Pancreas (tissue), 10 donors: Measurements from ENCODE around the gene FBN2. TPM values are rescaled to one million over a fixed set of nuclear protein-coding genes. Genes with fewer than 3 reads are reported as not detected.

Experiments
- ATAC-seq, 4 donors: fragments of 200-7000 bp; cut with Tn5 transposase; one replicate each; pipeline versions ENCODE4 v1.8.0 to v1.9.1; 2020; ENCODE audit warnings: mild to moderate bottlenecking in 4 of 4, moderate library complexity in 4 of 4
- DNase-seq, 6 donors: peaks; one replicate each; pipeline ENCODE4 v3.0.0-alpha.2; 2020
- FAIRE-seq: peaks from 2 replicates; lab custom pipeline; 2012; peaks lifted over from hg19 to GRCh38; lab: Jason Lieb, UNC
- H3K27ac ChIP-seq, 4 donors: fragments of 200-600 bp; sonication (generic); 1 replicate in 3 of 4; 2 replicates in 1 of 4; pipeline versions ENCODE4 v1.5.0 to v1.8.0; 2020
- H3K27me3 ChIP-seq, 4 donors: fragments of 200-600 bp; one replicate each; pipeline ENCODE4 v1.8.0; 2021
- H3K36me3 ChIP-seq, 3 donors: fragments of 200-600 bp; sonication (generic) in 1 of 3; one replicate each; pipeline versions ENCODE4 v1.5.0 to v1.8.0; 2020 to 2021
- H3K4me1 ChIP-seq, 3 donors: fragments of 200-600 bp; one replicate each; pipeline ENCODE4 v1.8.0; 2021
- H3K4me3 ChIP-seq, 4 donors: fragments of 200-600 bp; sonication (generic) in 2 of 4; one replicate each; pipeline versions ENCODE4 v1.5.0 to v1.8.0; 2020 to 2021
- H3K9me3 ChIP-seq, 4 donors: fragments of 200-600 bp; one replicate each; pipeline ENCODE4 v1.8.0; 2021
- CTCF ChIP-seq, 4 donors: fragments of 200-600 bp; sonication (generic) in 3 of 4; IDR thresholded peaks; one replicate each; pipeline versions ENCODE4 v1.5.0 to v1.8.0; 2021; ENCODE audit warnings: antibody characterized with exemption in 4 of 4
- WGBS, 2 donors: extraction: QIAGEN DNeasy Blood & Tissue Kit; methylation state at CpG; one replicate each; pipeline ENCODE4 v1.1.7; 2013; 5-methylcytosine and 5-hydroxymethylcytosine counted together
- intact Hi-C, 3 donors: fragments of 100-400 bp; cut with DNase I; formaldehyde crosslinking; loops; one replicate each; pipeline versions ENCODE4 v1.11.1 to v1.14.2; 2022
- polyA plus RNA-seq, 2 donors: library from polyadenylated mRNA; stranded (reverse); fragments of 200-250 nt; gene quantifications; one replicate each; pipeline ENCODE4 v1.2.3, GENCODE V29; 2013
- total RNA-seq, 6 donors: library from RNA; stranded (reverse); fragmentation: NEBNext Ultra II Directional in 4 of 6; extraction: Animal tissue kit (Norgen Biotek cat#: 25700) in 4 of 6; gene quantifications; one replicate each; pipeline versions ENCODE4 v1.2.1 to v1.2.4, GENCODE V29; 2021 to 2023
- donor health status: healthy with polysubstance abuse.
- donor health status: DM: no; HTN: no; CAD: no; lungs with moderate emphysema.
- donor health status: DM: no; HTN: no; CAD: no.
- donor health status: control.
- donor health status: control.
- donor health status: Bipolar disorder and iron deficiency.
- donor health status: DM: yes; HTN: yes; CAD: no.
- donor health status: DM: no; HTN: no; CAD: no.
- donor health status: DM: no; HTN: no; CAD: no.
- donor health status: DM: yes; HTN: yes; CAD: no.

The FBN2 gene
- total and polyA plus RNA-seq, 8 donors = 0.04 to 0.78 (median 0.18) TPM; not detected in 3

DNA sequence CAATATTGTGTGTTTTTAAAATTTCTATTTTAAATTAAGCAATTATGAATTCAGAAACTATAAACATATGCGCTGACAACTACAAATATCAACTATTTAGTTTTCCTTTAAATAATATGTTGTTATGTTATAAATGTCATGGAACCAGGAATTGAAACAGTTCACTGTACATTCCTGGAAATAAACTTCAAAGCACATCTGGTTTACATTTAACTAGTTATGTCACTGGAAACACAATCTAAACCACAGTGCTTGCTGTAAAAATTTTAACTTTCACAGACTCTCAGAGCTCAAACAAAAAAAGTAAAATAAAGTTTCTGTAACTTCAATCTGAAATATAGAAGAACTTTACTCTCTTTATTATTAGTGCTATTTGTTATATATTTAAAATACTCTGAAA lies 179.2 kb downstream of the FBN2 start:
- intact Hi-C loops = no loop called here
- no peaks in the 10 kb centered on the region for H3K36me3 ChIP-seq
- FAIRE-seq (peak; percentile 34), DNase-seq (no peak), ATAC-seq (no peak)
- no peak overlapping the region for H3K27ac ChIP-seq
- H3K9me3 ChIP-seq = no peaks in the 10 kb centered on the region
- no peaks in the 10 kb centered on the region for H3K27me3 ChIP-seq
- WGBS, 2 donors = 92 to 94% methylated on average over 1 of the region's 1 CpG
- no peak for TF ChIP-seq CTCF (IDR thresholded peaks at IDR 0.05)
- peaks cover 0 to 11% (median 6%) of the 10 kb centered on the region in 3 donors for H3K4me1 ChIP-seq
- H3K4me3 ChIP-seq = no peak overlapping the region

DNA sequence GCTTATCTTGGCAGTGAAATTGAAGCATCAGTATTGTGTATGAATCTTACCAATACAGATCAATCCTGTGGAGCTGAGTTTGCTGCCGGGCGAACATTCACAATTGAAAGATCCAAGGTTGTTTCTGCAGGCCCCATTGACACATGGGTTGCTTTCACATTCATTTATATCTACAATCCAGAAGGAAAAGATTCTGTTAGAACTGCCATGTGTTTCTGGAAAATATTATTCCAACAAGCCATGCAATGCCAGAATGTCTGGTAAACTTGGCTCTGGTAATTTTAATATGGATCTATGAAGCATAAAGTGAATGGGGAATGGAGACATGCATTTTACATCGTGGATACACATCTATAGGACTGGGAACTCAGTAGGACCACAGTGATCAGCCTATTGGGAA lies 180.8 kb downstream of the FBN2 start:
- WGBS, 2 donors = 86 to 94% methylated on average over 3 of the region's 3 CpGs
- intact Hi-C loops = no loop called here
- FAIRE-seq = no peak
- Histone ChIP-seq H3K36me3 (no peaks in the 10 kb centered on the region), H3K27ac (no peak overlapping the region), H3K4me3 (no peak overlapping the region), H3K9me3 (no peaks in the 10 kb centered on the region), H3K4me1 (peaks cover 0 to 11% (median 6%) of the 10 kb centered on the region in 3 donors), H3K27me3 (no peaks in the 10 kb centered on the region)
- no peak for DNase-seq
- TF ChIP-seq CTCF (IDR thresholded peaks at IDR 0.05) = no peak
- ATAC-seq = no peak

DNA sequence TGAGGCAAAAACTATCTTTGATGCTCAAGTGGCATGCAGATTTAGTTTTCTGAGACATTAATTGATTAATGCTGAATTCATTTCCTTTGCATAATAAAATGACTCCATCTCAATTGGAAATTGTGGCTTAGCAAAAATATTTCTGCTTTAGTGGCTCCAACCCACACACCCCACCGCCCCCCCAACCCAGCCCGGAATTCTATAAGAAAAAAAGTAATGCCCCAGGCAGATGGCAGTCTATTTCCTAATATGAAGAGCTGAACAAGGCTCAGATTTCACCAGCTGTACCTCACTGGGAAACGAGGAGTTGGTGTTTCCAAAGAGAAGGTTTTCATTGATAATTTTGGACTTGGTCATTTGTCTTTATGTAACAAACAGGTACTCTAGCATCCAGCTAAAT lies 182.1 kb downstream of the FBN2 start:
- no peak for TF ChIP-seq CTCF (IDR thresholded peaks at IDR 0.05)
- H3K27ac ChIP-seq = no peak overlapping the region
- no peaks in the 10 kb centered on the region for H3K27me3 ChIP-seq
- 75 to 84% methylated on average over 3 of the region's 3 CpGs for WGBS, 2 donors
- FAIRE-seq (no peak), DNase-seq (no peak), ATAC-seq (no peak)
- intact Hi-C loops = no loop called here
- H3K4me3 ChIP-seq = no peak overlapping the region
- no peaks in the 10 kb centered on the region for H3K36me3 ChIP-seq
- no peaks in the 10 kb centered on the region for H3K9me3 ChIP-seq
- peaks cover 0 to 11% (median 6%) of the 10 kb centered on the region in 3 donors for H3K4me1 ChIP-seq

- no peak for DNase-seq
- WGBS, 2 donors = 62 to 66% methylated on average over 3 of the region's 3 CpGs
- Histone ChIP-seq H3K27me3 (no peaks in the 10 kb centered on the region), H3K27ac (no peak overlapping the region), H3K36me3 (no peaks in the 10 kb centered on the region), H3K9me3 (no peaks in the 10 kb centered on the region), H3K4me3 (no peak overlapping the region), H3K4me1 (peaks cover 0 to 2% (median 0%) of the 10 kb centered on the region in 3 donors)
- no peak for FAIRE-seq
- TF ChIP-seq CTCF (IDR thresholded peaks at IDR 0.05) = no peak
- ATAC-seq = no peak
- intact Hi-C loops = no loop called here
These were observed 184.5 kb downstream of the FBN2 start for GRCh38 chr5:128353441-128354107.

- ATAC-seq (no peak), FAIRE-seq (no peak), DNase-seq (no peak)
- Histone ChIP-seq H3K9me3 (no peaks in the 10 kb centered on the region), H3K4me3 (no peak overlapping the region), H3K27me3 (peaks cover 0 to 5% (median 0%) of the 10 kb centered on the region in 4 donors), H3K4me1 (no peaks in the 10 kb centered on the region), H3K27ac (no peak overlapping the region), H3K36me3 (no peaks in the 10 kb centered on the region)
- no peak for TF ChIP-seq CTCF (IDR thresholded peaks at IDR 0.05)
- WGBS, 2 donors = 78 to 83% methylated on average over 5 of the region's 5 CpGs
- intact Hi-C loops = no loop called here
These were observed 187.3 kb downstream of the FBN2 start for GRCh38 chr5:128350705-128351104.
